Endothelial cell of coronary artery (primary cell): Measurements from ENCODE around the gene ZIC2. TPM values are rescaled to one million over a fixed set of nuclear protein-coding genes. Genes with fewer than 3 reads are reported as not detected.

Experiments used
- total RNA-seq: library from RNA; depleted of rRNA; stranded (reverse); fragments of >200 nt; gene quantifications from 2 replicates; pipeline ENCODE4 v1.2.3, GENCODE V29; 2014

Gene ZIC2
- total RNA-seq = not detected in 2 replicates

DNA sequence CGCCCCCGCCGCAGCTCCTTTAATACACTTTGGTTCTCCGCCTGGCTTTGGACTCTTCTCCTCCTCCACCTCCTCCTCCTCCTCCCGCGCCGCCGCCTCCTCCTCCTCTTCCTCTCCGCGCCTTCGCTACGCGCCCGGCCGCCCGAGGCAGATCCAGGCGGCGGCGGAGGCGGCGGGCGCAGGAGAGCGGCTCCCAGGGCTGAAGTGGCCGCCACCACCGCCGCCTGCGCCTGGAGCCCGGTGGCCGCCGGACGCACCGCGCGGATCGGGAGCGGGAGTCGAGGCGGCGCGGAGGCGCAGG lies at the start of gene ZIC2:
Gene ZIC2 (plus strand): TSS at position 50 of the 301 bp plus-strand sequence. CDS start 281 bp downstream, outside the sequence.

GRCh38 chr13:99971576-99972189 lies 9.9 kb upstream of the ZIC2 start, which contains the start of gene ZIC5:
ZIC5 (minus strand) TSS chr13:99971767; CDS start chr13:99971603, 164 bp downstream.

Other genes with a start within 250 kb of the ZIC2 start
- not detected in 2 replicates for gene ZIC5, start 10.0 kb upstream of the ZIC2 start, total RNA-seq
- gene PCCA, start 107.3 kb downstream of the ZIC2 start, total RNA-seq = 29.9 and 34.2 TPM in 2 replicates